Esophagus squamous epithelium (tissue), 4 donors: ENCODE data around the gene OR10V1.

ENCODE experiments used
- POLR2A ChIP-seq, 4 donors: fragments of 450-650 bp; IDR thresholded peaks; one replicate each; pipeline ENCODE4 v1.6.1; 2017; ENCODE audit warnings: antibody characterized with exemption in 4 of 4, mild to moderate bottlenecking in 4 of 4, moderate library complexity in 3 of 4
- TF ChIP-seq, protein P1 (sequence below), 6 experiments: fragments of 450-650 bp in 4 of 6; fragments of 200-600 bp in 2 of 6; sonication (generic) in 2 of 6; IDR thresholded peaks; one replicate each; pipeline ENCODE4 v1.5.1; 2016 to 2019; ENCODE audit warnings: antibody characterized with exemption in 6 of 6, mild to moderate bottlenecking in 4 of 6, moderate library complexity in 4 of 6

DNA sequence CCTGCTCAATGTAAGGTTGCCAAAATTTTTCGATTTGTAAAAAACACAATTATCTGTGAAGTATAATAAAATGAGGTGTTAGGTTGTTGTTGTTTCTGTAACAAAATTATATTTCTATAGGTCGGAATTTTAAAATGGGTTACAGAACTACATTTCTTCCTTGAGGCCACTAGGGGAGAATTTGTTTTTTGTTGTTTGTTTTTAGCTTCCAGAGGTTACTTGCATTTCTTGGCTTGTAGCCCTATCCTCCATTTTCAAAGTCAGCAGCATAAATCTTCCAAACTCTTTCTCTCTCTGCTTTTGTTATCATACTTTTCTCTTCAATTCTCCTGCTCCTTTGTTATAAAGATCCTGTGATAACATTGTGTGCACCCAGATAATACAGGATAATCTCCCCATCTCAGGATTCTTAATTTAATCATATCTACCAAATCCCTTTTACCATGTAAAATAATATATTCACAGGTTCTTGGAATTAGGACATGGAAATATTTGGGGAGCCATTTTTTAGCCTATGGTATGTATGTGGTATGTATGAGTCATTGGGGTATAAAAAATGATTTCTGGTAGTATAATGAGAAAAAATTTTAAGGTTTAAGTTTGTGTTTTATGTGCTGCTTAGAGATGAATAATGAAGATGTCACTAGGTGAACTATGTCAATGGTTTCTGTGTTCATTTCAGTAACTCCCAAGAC is 35.4 kb downstream of the OR10V1 start:
- TF ChIP-seq, protein P1, sequence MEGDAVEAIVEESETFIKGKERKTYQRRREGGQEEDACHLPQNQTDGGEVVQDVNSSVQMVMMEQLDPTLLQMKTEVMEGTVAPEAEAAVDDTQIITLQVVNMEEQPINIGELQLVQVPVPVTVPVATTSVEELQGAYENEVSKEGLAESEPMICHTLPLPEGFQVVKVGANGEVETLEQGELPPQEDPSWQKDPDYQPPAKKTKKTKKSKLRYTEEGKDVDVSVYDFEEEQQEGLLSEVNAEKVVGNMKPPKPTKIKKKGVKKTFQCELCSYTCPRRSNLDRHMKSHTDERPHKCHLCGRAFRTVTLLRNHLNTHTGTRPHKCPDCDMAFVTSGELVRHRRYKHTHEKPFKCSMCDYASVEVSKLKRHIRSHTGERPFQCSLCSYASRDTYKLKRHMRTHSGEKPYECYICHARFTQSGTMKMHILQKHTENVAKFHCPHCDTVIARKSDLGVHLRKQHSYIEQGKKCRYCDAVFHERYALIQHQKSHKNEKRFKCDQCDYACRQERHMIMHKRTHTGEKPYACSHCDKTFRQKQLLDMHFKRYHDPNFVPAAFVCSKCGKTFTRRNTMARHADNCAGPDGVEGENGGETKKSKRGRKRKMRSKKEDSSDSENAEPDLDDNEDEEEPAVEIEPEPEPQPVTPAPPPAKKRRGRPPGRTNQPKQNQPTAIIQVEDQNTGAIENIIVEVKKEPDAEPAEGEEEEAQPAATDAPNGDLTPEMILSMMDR (IDR thresholded peaks at IDR 0.05): no peak
- no peak for TF ChIP-seq POLR2A (IDR thresholded peaks at IDR 0.05)
